Activated naive CD4-positive, alpha-beta T cell treated with anti-CD3 and anti-CD28 coated beads, Interleukin-2, amount 50 U/mL, for 72 hours (primary cell): Measurements from ENCODE around the gene CABP2. TPM values are rescaled to one million over a fixed set of nuclear protein-coding genes. Genes with fewer than 3 reads are reported as not detected.
"Not testable (repeated sequence)": the region's sequence is repeated elsewhere in the genome, so short reads cannot be mapped to it uniquely, and the experiment has no call there.

ENCODE experiments used
- ATAC-seq, 2 donors: fragments of 150-1000 bp; cut with Tn5 transposase; 2 replicates each; pipeline ENCODE4 v1.10.0; 2021; ENCODE audit warnings: mild to moderate bottlenecking in 2 of 2, moderate library complexity in 2 of 2
- DNase-seq, 2 donors: peaks; one replicate each; pipeline ENCODE4 v3.0.0; 2021 to 2022; ENCODE audit warnings: low spot score in 2 of 2
- H3K27ac Mint-ChIP-seq, 2 donors: one replicate each; pipeline ENCODE4 v1.8.0; 2022; ENCODE audit warnings: mild to moderate bottlenecking in 2 of 2, mixed read lengths in 2 of 2
- H3K36me3 Mint-ChIP-seq, 2 donors: one replicate each; pipeline ENCODE4 v1.8.0; 2022; ENCODE audit warnings: mixed read lengths in 2 of 2
- H3K9me3 Mint-ChIP-seq, 2 donors: one replicate each; pipeline ENCODE4 v1.8.0; 2022; ENCODE audit warnings: mixed read lengths in 2 of 2
- total RNA-seq, 2 donors: library from RNA; stranded (reverse); gene quantifications; one replicate each; pipeline ENCODE4 v1.2.3, GENCODE V29; 2022

Gene CABP2
- total RNA-seq: not detected

DNA sequence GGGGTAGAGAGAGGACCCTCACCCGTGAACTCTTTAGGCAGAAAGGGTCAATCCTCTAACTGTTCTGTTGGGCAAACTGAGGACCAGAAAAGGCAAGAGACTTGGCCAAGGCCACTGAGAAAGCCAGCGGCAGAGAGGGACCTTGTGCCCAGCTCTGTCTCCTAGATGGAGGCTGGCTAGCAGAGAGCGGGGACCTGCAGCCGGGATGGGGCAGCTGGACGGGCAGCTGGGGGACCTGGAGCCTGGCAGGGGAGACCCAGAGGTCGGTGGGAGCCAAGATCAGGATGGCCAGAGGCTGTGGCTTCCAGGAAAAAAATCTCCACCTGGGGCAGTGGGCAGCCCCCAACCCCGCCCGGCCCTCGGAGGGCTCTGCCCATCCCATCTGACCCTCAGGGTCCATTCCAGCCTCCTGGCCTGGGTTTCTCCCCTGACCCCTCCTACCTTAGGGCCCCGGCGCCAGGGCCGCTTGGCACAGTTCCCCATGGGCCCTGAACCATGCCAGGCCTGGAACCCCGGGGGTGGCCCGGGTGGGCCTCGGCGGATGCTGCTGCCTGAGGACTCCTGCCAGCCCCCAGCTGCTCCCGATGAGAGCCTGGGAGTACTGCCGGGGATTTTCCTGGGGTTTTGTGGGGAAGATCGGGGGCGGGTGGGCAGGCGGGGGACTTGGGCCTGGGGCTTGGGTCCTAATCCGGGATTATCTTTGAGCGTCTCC is at the start of gene CABP2:
TSS of gene CABP2 (minus strand) at position 603 of the 712 bp plus-strand sequence. CDS start at position 483, 120 bp downstream.
- ATAC-seq: no peak
- peaks cover 4 to 11% of the 10 kb centered on the region in 2 donors for H3K9me3 Mint-ChIP-seq
- no peaks in the 10 kb centered on the region for H3K36me3 Mint-ChIP-seq
- H3K27ac Mint-ChIP-seq: no peak within 1 kb of the TSS
- DNase-seq: no peak

- H3K27ac Mint-ChIP-seq: no peak overlapping the region
- H3K36me3 Mint-ChIP-seq: no peaks in the 10 kb centered on the region
- peak in 1 of 2 donors; percentile 31 for DNase-seq
- H3K9me3 Mint-ChIP-seq: no peaks in the 10 kb centered on the region
- ATAC-seq: peak in 1 of 2 donors; percentile 51
Observed at GRCh38 chr11:67572747-67573419, 49.6 kb upstream of the CABP2 start.

GRCh38 chr11:67572305-67572704 is 49.1 kb upstream of the CABP2 start:
- no peak for ATAC-seq
- H3K36me3 Mint-ChIP-seq: no peaks in the 10 kb centered on the region
- no peaks in the 10 kb centered on the region for H3K9me3 Mint-ChIP-seq
- DNase-seq: no peak
- no peak overlapping the region for H3K27ac Mint-ChIP-seq

DNA sequence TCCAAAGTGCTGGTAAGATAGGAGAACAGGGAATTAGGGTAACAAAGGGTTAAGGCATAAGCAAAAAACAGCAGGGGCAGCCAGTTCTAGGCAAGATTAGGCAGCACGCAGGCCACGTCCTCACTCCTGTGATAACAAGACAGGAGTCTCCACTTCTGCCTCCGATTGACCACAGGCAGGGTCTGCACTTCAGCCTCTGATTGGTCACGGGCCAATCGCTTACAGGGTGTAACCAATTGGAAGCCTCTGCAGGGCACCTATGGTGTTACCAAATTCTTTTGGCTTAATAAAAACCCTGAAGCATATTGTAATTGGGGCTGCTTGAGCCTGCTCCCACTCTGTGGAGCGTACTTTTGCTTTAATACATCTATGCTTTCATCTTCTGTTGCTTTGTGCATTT is 48.2 kb upstream of the CABP2 start:
- Mint-ChIP-seq H3K36me3 (no peaks in the 10 kb centered on the region), H3K27ac (no peak overlapping the region), H3K9me3 (no peaks in the 10 kb centered on the region)
- DNase-seq (no peak), ATAC-seq (no peak)

GRCh38 chr11:67564230-67564629 is 41.0 kb upstream of the CABP2 start:
- no peak for DNase-seq
- ATAC-seq: no peak
- Mint-ChIP-seq H3K9me3 (no peaks in the 10 kb centered on the region), H3K36me3 (no peaks in the 10 kb centered on the region), H3K27ac (no peak overlapping the region)

GRCh38 chr11:67563705-67564114 is 40.5 kb upstream of the CABP2 start:
- H3K36me3 Mint-ChIP-seq: not testable (repeated sequence)

GRCh38 chr11:67562963-67563704 is 39.9 kb upstream of the CABP2 start:
- DNase-seq (no peak), ATAC-seq (no peak)
- Mint-ChIP-seq H3K9me3 (no peaks in the 10 kb centered on the region), H3K27ac (no peak overlapping the region), H3K36me3 (no peaks in the 10 kb centered on the region)

More at GRCh38 chr11:67563705-67564114, 40.5 kb upstream of the CABP2 start:
- H3K9me3 Mint-ChIP-seq, H3K27ac Mint-ChIP-seq, DNase-seq, ATAC-seq: not testable (repeated sequence)

DNA sequence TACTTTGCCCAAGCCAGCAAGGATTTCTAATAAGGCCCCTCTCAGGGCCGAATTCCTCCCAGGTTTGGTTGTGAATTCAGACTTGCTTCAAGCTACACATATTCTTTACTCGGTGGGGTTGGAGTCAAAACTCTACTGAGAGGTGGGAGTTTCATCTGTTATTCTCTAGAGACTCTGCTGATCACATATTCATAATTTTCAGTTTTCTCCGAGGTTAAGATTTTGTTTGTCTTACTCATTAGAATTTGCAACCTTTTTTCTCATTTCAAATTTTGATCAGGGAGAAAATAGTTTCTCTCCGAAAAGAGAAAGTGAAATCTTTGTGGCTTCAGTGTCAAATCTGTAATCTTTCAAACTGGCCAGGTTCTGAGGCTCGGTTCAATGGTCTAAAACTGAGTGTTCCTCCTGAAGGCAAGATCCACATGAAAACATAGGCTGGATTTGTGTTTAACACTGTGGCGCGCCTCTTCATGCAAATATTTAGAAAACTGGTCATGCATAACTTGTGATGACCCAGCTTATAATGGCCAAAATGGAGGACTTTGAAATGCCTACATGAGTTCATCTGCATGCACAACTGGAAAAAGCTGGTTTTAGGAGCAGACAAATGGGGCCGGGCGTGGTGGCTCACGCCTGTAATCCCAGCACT is 38.8 kb upstream of the CABP2 start:
- ATAC-seq: peak; percentile 26 to 87

DNA sequence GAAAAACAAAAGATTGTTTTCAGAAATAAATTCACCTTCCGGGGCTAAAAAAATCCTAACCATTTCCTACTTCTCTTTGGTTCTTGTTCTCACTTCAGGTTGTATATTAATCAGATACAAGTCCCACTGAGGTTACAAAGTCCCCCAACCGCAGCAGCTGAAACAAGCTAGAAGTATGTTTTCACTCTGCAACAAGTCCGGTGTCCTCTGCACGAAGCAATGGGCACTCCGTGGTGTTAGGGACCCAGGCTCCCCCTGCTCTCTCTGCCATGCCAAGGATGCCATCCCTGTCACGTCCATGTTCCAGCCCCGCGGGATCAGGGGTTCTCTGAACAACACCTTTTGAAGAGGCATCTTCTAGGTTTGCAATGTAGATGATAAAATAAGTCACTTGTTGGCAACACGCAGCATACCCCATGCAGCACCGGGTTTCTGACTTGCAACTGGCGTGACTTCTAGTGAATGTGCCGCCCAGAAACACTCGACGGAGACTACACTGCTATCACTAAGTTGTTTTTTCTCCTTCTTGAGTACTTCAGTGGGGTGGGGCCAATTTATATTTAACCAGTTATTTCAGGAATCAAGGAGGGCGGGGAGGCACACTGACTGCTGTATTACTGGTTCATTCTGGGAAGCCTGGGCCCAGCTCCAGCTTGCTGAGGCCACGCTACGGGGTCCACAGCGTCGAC is 35.0 kb upstream of the CABP2 start:
- DNase-seq (no peak), ATAC-seq (no peak)
- Mint-ChIP-seq H3K36me3 (no peaks in the 10 kb centered on the region), H3K27ac (peak overlapping the region in 1 of 2 donors; percentile 24), H3K9me3 (no peaks in the 10 kb centered on the region)

More for the DNA sequence above, 38.8 kb upstream of the CABP2 start:
- no peak overlapping the region for H3K27ac Mint-ChIP-seq
- no peaks in the 10 kb centered on the region for H3K36me3 Mint-ChIP-seq
- H3K9me3 Mint-ChIP-seq: no peaks in the 10 kb centered on the region
- no peak for DNase-seq

GRCh38 chr11:67556244-67556643 is 33.0 kb upstream of the CABP2 start:
- ATAC-seq: no peak
- Mint-ChIP-seq H3K27ac (no peak overlapping the region), H3K9me3 (peaks cover 0 to 12% of the 10 kb centered on the region in 2 donors), H3K36me3 (peaks cover 0 to 14% of the 10 kb centered on the region in 2 donors)
- no peak for DNase-seq

DNA sequence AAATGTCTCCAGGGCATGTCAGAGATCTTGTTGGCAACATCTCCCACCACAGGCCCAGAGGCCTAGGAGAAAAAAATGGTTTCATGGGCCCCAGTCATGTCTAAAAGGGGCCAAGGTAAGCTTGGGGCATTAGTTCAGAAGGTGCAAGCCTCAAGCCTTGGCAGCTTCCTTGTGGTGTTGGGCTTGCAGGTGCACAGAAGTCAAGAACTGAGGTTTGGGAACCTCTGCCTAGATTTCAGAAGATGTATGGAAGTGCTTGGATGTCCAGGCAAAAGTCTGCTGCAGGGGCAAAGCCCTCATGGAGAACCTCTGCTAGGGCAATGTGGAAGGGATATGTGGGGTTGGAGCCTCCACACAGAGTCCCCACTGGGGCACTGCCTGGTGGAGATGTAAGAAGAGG is 28.5 kb upstream of the CABP2 start:
- not testable (repeated sequence) for H3K27ac Mint-ChIP-seq, ATAC-seq, DNase-seq
- peaks cover 0 to 22% of the 10 kb centered on the region in 2 donors for H3K9me3 Mint-ChIP-seq
- H3K36me3 Mint-ChIP-seq: peaks cover 5 to 19% of the 10 kb centered on the region in 2 donors

DNA sequence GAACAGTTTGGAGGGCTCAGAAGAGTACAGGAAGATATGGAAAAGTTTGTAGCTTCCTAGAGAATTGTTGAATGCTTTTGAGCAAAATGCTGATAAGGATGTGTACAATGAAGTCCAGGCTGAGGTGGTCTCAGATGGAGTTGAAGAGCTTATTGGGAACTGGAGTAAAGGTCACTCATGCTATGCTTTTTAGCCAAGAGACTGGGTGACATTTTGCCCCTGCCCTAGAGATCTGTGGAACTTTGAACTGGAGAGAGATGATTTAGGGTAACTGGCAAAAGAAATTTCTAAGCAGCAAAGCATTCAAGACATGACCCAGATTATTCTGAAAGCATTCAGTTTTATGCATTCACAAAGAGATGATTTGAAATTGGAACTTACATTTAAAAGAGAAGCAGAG is 27.9 kb upstream of the CABP2 start:
- DNase-seq (no peak), ATAC-seq (no peak)
- Mint-ChIP-seq H3K9me3 (peaks cover 0 to 22% of the 10 kb centered on the region in 2 donors), H3K36me3 (peaks cover 5 to 19% of the 10 kb centered on the region in 2 donors), H3K27ac (no peak overlapping the region)

- peaks cover 0 to 22% of the 10 kb centered on the region in 2 donors for H3K9me3 Mint-ChIP-seq
- ATAC-seq (no peak), DNase-seq (no peak)
- H3K27ac Mint-ChIP-seq: no peak overlapping the region
- peaks cover 5 to 19% of the 10 kb centered on the region in 2 donors for H3K36me3 Mint-ChIP-seq
Observed at GRCh38 chr11:67548555-67549110, 25.4 kb upstream of the CABP2 start.

DNA sequence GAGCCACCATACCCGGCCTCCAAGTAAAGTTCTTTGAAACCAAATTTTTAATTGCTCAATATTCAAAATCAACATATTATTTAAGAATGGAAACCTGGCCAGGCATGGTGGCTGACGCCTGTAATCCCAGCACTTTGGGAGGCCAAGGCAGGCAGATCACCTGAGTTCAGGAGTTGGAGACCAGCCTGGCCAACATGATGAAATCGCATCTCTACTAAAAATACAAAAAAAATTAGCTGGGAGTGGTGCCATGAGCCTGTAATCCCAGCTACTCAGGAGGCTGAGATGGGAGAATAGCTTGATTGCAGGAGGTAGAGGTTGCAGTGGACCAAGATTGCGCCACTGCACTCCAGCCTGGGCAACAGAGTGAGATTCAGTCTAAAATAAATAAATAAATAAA is 24.9 kb upstream of the CABP2 start:
- peaks cover 0 to 22% of the 10 kb centered on the region in 2 donors for H3K9me3 Mint-ChIP-seq
- H3K27ac Mint-ChIP-seq, ATAC-seq, DNase-seq: not testable (repeated sequence)
- peaks cover 5 to 19% of the 10 kb centered on the region in 2 donors for H3K36me3 Mint-ChIP-seq

GRCh38 chr11:67545280-67545679 is 22.0 kb upstream of the CABP2 start:
- Mint-ChIP-seq H3K27ac (no peak overlapping the region), H3K36me3 (no peaks in the 10 kb centered on the region), H3K9me3 (peaks cover 0 to 3% of the 10 kb centered on the region in 2 donors)
- ATAC-seq (no peak), DNase-seq (no peak)
